Transverse colon (tissue), 4 donors: ENCODE data around the gene ACSS3.

ENCODE experiments used
- EP300 ChIP-seq: sonication (generic); formaldehyde crosslinking; IDR thresholded peaks from one replicate; pipeline ENCODE4 v1.6.1; 2017; ENCODE audit warnings: antibody characterized with exemption, low read depth
- POLR2A ChIP-seq: fragments of 450-650 bp; IDR thresholded peaks from one replicate; pipeline ENCODE4 v1.6.1; 2016; ENCODE audit warnings: antibody characterized with exemption, mild to moderate bottlenecking, moderate library complexity
- POLR2AphosphoS5 ChIP-seq, 3 donors: sonication (generic); formaldehyde crosslinking; IDR thresholded peaks; one replicate each; pipeline ENCODE4 v1.6.1; 2016; ENCODE audit warnings: antibody characterized with exemption in 3 of 3
- TF ChIP-seq, protein P1 (sequence below), 5 experiments: fragments of 200-600 bp in 3 of 5; fragments of 450-650 bp in 2 of 5; sonication (generic) in 3 of 5; IDR thresholded peaks; 1 replicate in 2 of 5; 2 replicates in 3 of 5; pipeline ENCODE4 v1.5.1; 2016 to 2017; ENCODE audit warnings: antibody characterized with exemption in 5 of 5, inconsistent platforms in 3 of 5, mild to moderate bottlenecking in 2 of 5, moderate library complexity in 1 of 5

DNA sequence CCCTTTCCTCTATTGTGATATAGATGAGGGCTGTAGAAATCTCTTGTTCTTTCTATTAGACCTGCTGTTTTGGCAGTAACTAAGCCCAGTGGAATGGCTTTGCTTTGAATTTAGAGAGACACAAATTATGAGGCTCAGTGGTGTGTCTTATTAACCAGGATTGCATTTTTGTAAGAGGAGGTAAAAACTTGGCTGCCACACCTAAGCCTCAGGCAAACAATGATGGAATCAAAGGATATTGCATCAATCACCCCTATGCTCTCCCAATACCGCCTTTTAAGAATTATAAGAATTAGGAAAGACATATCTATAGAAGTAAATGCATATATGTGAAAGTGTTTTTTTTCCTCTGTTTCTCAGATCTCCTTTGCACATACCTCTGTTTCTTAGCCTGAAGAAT lies 63.3 kb downstream of the ACSS3 start:
- TF ChIP-seq EP300: no peak
- TF ChIP-seq, protein P1, sequence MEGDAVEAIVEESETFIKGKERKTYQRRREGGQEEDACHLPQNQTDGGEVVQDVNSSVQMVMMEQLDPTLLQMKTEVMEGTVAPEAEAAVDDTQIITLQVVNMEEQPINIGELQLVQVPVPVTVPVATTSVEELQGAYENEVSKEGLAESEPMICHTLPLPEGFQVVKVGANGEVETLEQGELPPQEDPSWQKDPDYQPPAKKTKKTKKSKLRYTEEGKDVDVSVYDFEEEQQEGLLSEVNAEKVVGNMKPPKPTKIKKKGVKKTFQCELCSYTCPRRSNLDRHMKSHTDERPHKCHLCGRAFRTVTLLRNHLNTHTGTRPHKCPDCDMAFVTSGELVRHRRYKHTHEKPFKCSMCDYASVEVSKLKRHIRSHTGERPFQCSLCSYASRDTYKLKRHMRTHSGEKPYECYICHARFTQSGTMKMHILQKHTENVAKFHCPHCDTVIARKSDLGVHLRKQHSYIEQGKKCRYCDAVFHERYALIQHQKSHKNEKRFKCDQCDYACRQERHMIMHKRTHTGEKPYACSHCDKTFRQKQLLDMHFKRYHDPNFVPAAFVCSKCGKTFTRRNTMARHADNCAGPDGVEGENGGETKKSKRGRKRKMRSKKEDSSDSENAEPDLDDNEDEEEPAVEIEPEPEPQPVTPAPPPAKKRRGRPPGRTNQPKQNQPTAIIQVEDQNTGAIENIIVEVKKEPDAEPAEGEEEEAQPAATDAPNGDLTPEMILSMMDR (IDR thresholded peaks at IDR 0.05): no peak
- TF ChIP-seq POLR2AphosphoS5 (IDR thresholded peaks at IDR 0.05): no peak
- TF ChIP-seq POLR2A: no peak
